PC-3 (cell line): ENCODE results near the gene RAB22A. TPM values are rescaled to one million over a fixed set of nuclear protein-coding genes. Genes with fewer than 3 reads are reported as not detected.

Source experiments
- ATAC-seq: fragments of 200-7000 bp; cut with Tn5 transposase; 2 replicates; pipeline ENCODE4 v1.9.1; 2020; ENCODE audit warnings: mild to moderate bottlenecking, moderate library complexity
- BruUV-seq: library from RNA; stranded (reverse); fragments of 400-500 nt; replicated peaks from 2 replicates; lab custom pipeline; 2021; lab: Mats Ljungman, UMichigan
- CTCF ChIA-PET: fragments of 300-600 bp; sonication (Branson Sonifier 250); formaldehyde crosslinking; loops from one replicate; lab custom pipeline; 2022; ENCODE audit warnings: antibody characterized with exemption; lab: Charles Lee
- POLR2A ChIA-PET: fragments of 300-600 bp; sonication (Branson Sonifier 250); formaldehyde crosslinking; loops from one replicate; lab custom pipeline; 2022; ENCODE audit warnings: antibody characterized with exemption; ENCODE audit not compliant: unreplicated experiment; lab: Charles Lee
- DNase-seq: peaks from one replicate; pipeline ENCODE4 v3.0.0-alpha.2; 2015
- H2AFZ ChIP-seq: fragments of 300-600 bp; sonication (generic); 2 replicates; pipeline ENCODE4 v1.6.0; 2016; ENCODE audit warnings: antibody characterized with exemption, low read length
- H3F3A ChIP-seq: fragments of 300-600 bp; sonication (generic); one replicate; pipeline ENCODE4 v1.6.0; 2017; ENCODE audit warnings: antibody characterized with exemption, low read length, control low read depth, mild to moderate bottlenecking; ENCODE audit not compliant: unreplicated experiment
- H3K27ac ChIP-seq: fragments of 300-600 bp; sonication (generic); 2 replicates; pipeline ENCODE4 v1.5.1; 2016; ENCODE audit warnings: mild to moderate bottlenecking, low read length
- H3K27me3 ChIP-seq: fragments of 300-600 bp; sonication (generic); 2 replicates; pipeline ENCODE4 v1.6.1; 2016; ENCODE audit warnings: low read length, mixed read lengths
- H3K36me3 ChIP-seq: fragments of 300-600 bp; sonication (generic); 2 replicates; pipeline ENCODE4 v1.6.1; 2016; ENCODE audit warnings: low read depth, mixed run types, low read length, mixed read lengths
- H3K4me1 ChIP-seq: fragments of 300-600 bp; sonication (generic); 2 replicates; pipeline ENCODE4 v1.5.1; 2016; ENCODE audit warnings: low read length; ENCODE audit not compliant: insufficient read depth
- H3K4me2 ChIP-seq: fragments of 300-600 bp; sonication (generic); 2 replicates; pipeline ENCODE4 v1.6.0; 2016; ENCODE audit warnings: low read length
- H3K4me3 ChIP-seq: fragments of 300-600 bp; sonication (generic); 2 replicates; pipeline ENCODE4 v1.5.1; 2016; ENCODE audit warnings: mild to moderate bottlenecking, low read length, mixed read lengths
- H3K79me2 ChIP-seq: fragments of 300-600 bp; sonication (generic); 2 replicates; pipeline ENCODE4 v1.6.1; 2017; ENCODE audit warnings: low read length, mixed read lengths
- H3K9ac ChIP-seq: fragments of 300-600 bp; sonication (generic); 2 replicates; pipeline ENCODE4 v1.6.0; 2016; ENCODE audit warnings: mild to moderate bottlenecking, low read length
- H3K9me2 ChIP-seq: fragments of 300-600 bp; sonication (generic); replicated peaks from 2 replicates; pipeline ENCODE4 v1.6.1; 2016; ENCODE audit warnings: mixed run types, low read length, mixed read lengths
- H3K9me3 ChIP-seq: fragments of 300-600 bp; sonication (generic); 2 replicates; pipeline ENCODE4 v1.6.1; 2016; ENCODE audit warnings: low read length, mixed read lengths
- H4K20me1 ChIP-seq: fragments of 300-600 bp; sonication (generic); 2 replicates; pipeline ENCODE4 v1.6.1; 2016; ENCODE audit warnings: low read length, mixed read lengths
- CTCF ChIP-seq: fragments of 300-600 bp; sonication (generic); conservative IDR thresholded peaks from 2 replicates; pipeline ENCODE4 v1.5.1; 2017; ENCODE audit warnings: antibody characterized with exemption, low read depth, mild to moderate bottlenecking, low read length
- EZH2 ChIP-seq: fragments of 300-600 bp; sonication (generic); IDR thresholded peaks from one replicate; pipeline ENCODE4 v1.6.1; 2017; ENCODE audit warnings: antibody characterized with exemption, mild to moderate bottlenecking, low read length; ENCODE audit not compliant: unreplicated experiment
- EZH2phosphoT487 ChIP-seq: fragments of 300-600 bp; sonication (generic); IDR thresholded peaks from 2 replicates; pipeline ENCODE4 v1.6.1; 2018; ENCODE audit warnings: mild to moderate bottlenecking, antibody characterized with exemption, low read length, borderline replicate concordance
- intact Hi-C: fragments of 100-400 bp; cut with micrococcal nuclease; formaldehyde crosslinking; loops from 2 replicates; pipeline ENCODE4 v1.9.0; 2023
- total RNA-seq: library from RNA; depleted of rRNA; stranded (reverse); fragments of >200 nt; gene quantifications from 2 replicates; pipeline ENCODE4 v1.2.3, GENCODE V29; 2014

RAB22A gene
- total RNA-seq, 1 experiment from 2014 or later: 47.4 TPM

- DNase-seq (no peak), ATAC-seq (no peak)
- intact Hi-C loops: no loop called here
- ChIA-PET POLR2A (no interaction called here), CTCF (no interaction called here)
- Histone ChIP-seq H3K9ac (no peak overlapping the region), H3K4me1 (peaks cover 15% of the 10 kb centered on the region), H2AFZ (no peak overlapping the region), H3K27me3 (no peaks in the 10 kb centered on the region), H3F3A (no peaks in the 10 kb centered on the region), H3K79me2 (peaks cover 100% of the 10 kb centered on the region), H3K36me3 (0 out of 2 replicates have a peak, but pooled peaks cover 11% of the 10 kb centered on the region), H3K27ac (no peak overlapping the region), H4K20me1 (peaks cover 78% of the 10 kb centered on the region), H3K4me3 (no peak overlapping the region), H3K9me3 (no peaks in the 10 kb centered on the region), H3K9me2 (no peaks in the 10 kb centered on the region), H3K4me2 (no peak overlapping the region)
- no TSS peak for BruUV-seq
- no peak for TF ChIP-seq EZH2
- TF ChIP-seq CTCF: no peak
- TF ChIP-seq EZH2phosphoT487: no peak
Measured at GRCh38 chr20:58402305-58402704, 92.8 kb downstream of the RAB22A start.

DNA sequence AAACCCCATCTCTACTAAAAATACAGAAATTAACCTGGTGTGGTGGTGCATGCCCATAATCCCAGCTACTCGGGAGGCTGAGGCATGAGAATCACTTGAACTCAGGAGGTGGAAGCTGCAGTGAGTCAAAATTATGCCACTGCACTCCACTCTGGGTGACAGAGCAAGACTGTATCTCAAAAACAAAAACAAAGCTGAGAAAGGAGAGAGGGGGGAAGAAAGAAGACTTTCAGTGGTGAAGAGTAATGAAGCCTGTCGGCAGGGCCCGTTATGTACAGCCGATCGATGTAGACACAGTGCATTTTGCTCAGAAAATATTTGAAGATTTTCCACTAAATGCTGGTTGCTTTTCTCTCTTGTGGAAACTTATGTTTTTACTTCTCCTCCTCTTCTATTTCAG, 93.3 kb downstream of the RAB22A start:
- Histone ChIP-seq H3K79me2 (peaks cover 100% of the 10 kb centered on the region), H3K4me3 (no peak overlapping the region), H3F3A (no peaks in the 10 kb centered on the region), H3K27me3 (no peaks in the 10 kb centered on the region), H2AFZ (no peak overlapping the region), H3K9me3 (no peaks in the 10 kb centered on the region), H3K36me3 (0 out of 2 replicates have a peak, but pooled peaks cover 6% of the 10 kb centered on the region), H3K9me2 (no peaks in the 10 kb centered on the region), H4K20me1 (peaks cover 78% of the 10 kb centered on the region), H3K4me2 (no peak overlapping the region), H3K27ac (no peak overlapping the region), H3K4me1 (peaks cover 20% of the 10 kb centered on the region), H3K9ac (no peak overlapping the region)
- POLR2A ChIA-PET: no interaction called here
- TF ChIP-seq EZH2phosphoT487 (no peak), EZH2 (no peak), CTCF (no peak)
- ATAC-seq (no peak), DNase-seq (no peak)
- CTCF ChIA-PET: no interaction called here
- intact Hi-C loops: no loop called here
- no TSS peak for BruUV-seq

GRCh38 chr20:58403272-58403671, 93.8 kb downstream of the RAB22A start:
- ATAC-seq: no peak

More at GRCh38 chr20:58403272-58403671, 93.8 kb downstream of the RAB22A start:
- intact Hi-C loops: no loop called here
- CTCF ChIA-PET: no interaction called here
- Histone ChIP-seq H3K9me3 (no peaks in the 10 kb centered on the region), H3K4me3 (no peak overlapping the region), H3K4me1 (peaks cover 25% of the 10 kb centered on the region), H3K27ac (no peak overlapping the region), H3K27me3 (no peaks in the 10 kb centered on the region), H3K9me2 (no peaks in the 10 kb centered on the region), H3K79me2 (peaks cover 100% of the 10 kb centered on the region), H3K4me2 (no peak overlapping the region), H3F3A (no peaks in the 10 kb centered on the region), H2AFZ (no peak overlapping the region), H3K9ac (no peak overlapping the region), H3K36me3 (0 out of 2 replicates have a peak, but pooled peaks cover 3% of the 10 kb centered on the region), H4K20me1 (peaks cover 78% of the 10 kb centered on the region)
- DNase-seq: no peak
- no TSS peak for BruUV-seq
- POLR2A ChIA-PET: no interaction called here
- TF ChIP-seq EZH2: no peak
- no peak for TF ChIP-seq CTCF
- TF ChIP-seq EZH2phosphoT487: no peak
